SK-N-SH treated with all-trans-retinoic acid at 6 μM for 48 hours (cell line): Measurements from ENCODE around the gene FICD.

Experiments
- ATAC-seq: fragments of 200-7000 bp; cut with Tn5 transposase; 3 replicates; pipeline ENCODE4 v1.9.1; 2020; ENCODE audit warnings: mild to moderate bottlenecking, moderate library complexity
- ARNTL ChIP-seq: fragments of 450-650 bp; formaldehyde crosslinking; IDR thresholded peaks from 2 replicates; pipeline ENCODE4 v1.5.0; 2020; ENCODE audit warnings: low read depth, mild to moderate bottlenecking, moderate library complexity, borderline replicate concordance
- CSDC2 ChIP-seq: fragments of 250-450 bp; sonication (Bioruptor Pico); IDR thresholded peaks from 2 replicates; pipeline ENCODE4 v1.5.0; 2020; ENCODE audit warnings: mild to moderate bottlenecking, moderate library complexity
- ESRRG ChIP-seq: fragments of 250-450 bp; sonication (Bioruptor Pico); IDR thresholded peaks from 2 replicates; pipeline ENCODE4 v1.6.1; 2021; ENCODE audit warnings: mild to moderate bottlenecking
- GLIS3 ChIP-seq: fragments of 250-450 bp; sonication (Bioruptor Pico); IDR thresholded peaks from 2 replicates; pipeline ENCODE4 v1.5.0; 2020; ENCODE audit warnings: mild to moderate bottlenecking, moderate library complexity
- ISL1 ChIP-seq: fragments of 250-450 bp; sonication (Bioruptor Pico); IDR thresholded peaks from 2 replicates; pipeline ENCODE4 v2.1.2; 2022; ENCODE audit warnings: mild to moderate bottlenecking, moderate library complexity
- OSR1 ChIP-seq: fragments of 250-450 bp; sonication (Bioruptor Pico); IDR thresholded peaks from 2 replicates; pipeline ENCODE4 v1.8.0; 2022; ENCODE audit warnings: moderate library complexity, mild to moderate bottlenecking, inconsistent platforms
- POU6F1 ChIP-seq: fragments of 250-450 bp; sonication (Bioruptor Pico); IDR thresholded peaks from 2 replicates; pipeline ENCODE4 v1.8.0; 2021; ENCODE audit warnings: low read depth, mild to moderate bottlenecking, moderate library complexity, borderline replicate concordance
- PPARA ChIP-seq: fragments of 250-450 bp; sonication (Bioruptor Pico); IDR thresholded peaks from 2 replicates; pipeline ENCODE4 v1.5.0; 2020; ENCODE audit warnings: mild to moderate bottlenecking, borderline replicate concordance
- TCF4 ChIP-seq: fragments of 250-450 bp; sonication (Bioruptor Pico); IDR thresholded peaks from 2 replicates; pipeline ENCODE4 v1.8.0; 2021; ENCODE audit warnings: mild to moderate bottlenecking, moderate library complexity, borderline replicate concordance
- TOX ChIP-seq: fragments of 250-450 bp; sonication (Bioruptor Pico); IDR thresholded peaks from 2 replicates; pipeline ENCODE4 v1.8.0; 2021; ENCODE audit warnings: mild to moderate bottlenecking, moderate library complexity, borderline replicate concordance
- ZC3H10 ChIP-seq: fragments of 250-450 bp; sonication (Bioruptor Pico); IDR thresholded peaks from 2 replicates; pipeline ENCODE4 v1.5.1; 2021; ENCODE audit warnings: mild to moderate bottlenecking, moderate library complexity
- ZFP3 ChIP-seq: fragments of 250-450 bp; sonication (Bioruptor Pico); IDR thresholded peaks from 2 replicates; pipeline ENCODE4 v1.5.0; 2020; ENCODE audit warnings: mild to moderate bottlenecking, moderate library complexity
- ZNF565 ChIP-seq: fragments of 450-650 bp; formaldehyde crosslinking; conservative IDR thresholded peaks from 2 replicates; pipeline ENCODE4 v1.5.0; 2020; ENCODE audit warnings: low read depth, mild to moderate bottlenecking, moderate library complexity
- ZNF70 ChIP-seq: fragments of 450-650 bp; formaldehyde crosslinking; IDR thresholded peaks from 2 replicates; pipeline ENCODE4 v1.5.0; 2020; ENCODE audit warnings: mild to moderate bottlenecking, moderate library complexity
- ZNF8 ChIP-seq: fragments of 450-650 bp; formaldehyde crosslinking; IDR thresholded peaks from 2 replicates; pipeline ENCODE4 v1.5.0; 2020; ENCODE audit warnings: mild to moderate bottlenecking, moderate library complexity
- TF ChIP-seq, protein P1 (sequence below): fragments of 250-450 bp; sonication (Bioruptor Pico); IDR thresholded peaks from 2 replicates; pipeline ENCODE4 v1.5.0; 2020; ENCODE audit warnings: mild to moderate bottlenecking, moderate library complexity
- TF ChIP-seq, protein P2 (sequence below): fragments of 250-450 bp; sonication (Bioruptor Pico); IDR thresholded peaks from 2 replicates; pipeline ENCODE4 v1.5.1; 2021; ENCODE audit warnings: mild to moderate bottlenecking, moderate library complexity
- TF ChIP-seq, protein P3 (sequence below): fragments of 250-450 bp; sonication (Bioruptor Pico); IDR thresholded peaks from 2 replicates; pipeline ENCODE4 v1.5.1; 2020; ENCODE audit warnings: low read depth, mild to moderate bottlenecking, moderate library complexity

Gene FICD

GRCh38 chr12:108479364-108480070 lies 35.6 kb upstream of the FICD start:
- ATAC-seq: no peak
- TF ChIP-seq POU6F1 (CRISPR knock-in tag) (no peak), ZNF70 (CRISPR knock-in tag) (no peak)
- TF ChIP-seq, protein P1, sequence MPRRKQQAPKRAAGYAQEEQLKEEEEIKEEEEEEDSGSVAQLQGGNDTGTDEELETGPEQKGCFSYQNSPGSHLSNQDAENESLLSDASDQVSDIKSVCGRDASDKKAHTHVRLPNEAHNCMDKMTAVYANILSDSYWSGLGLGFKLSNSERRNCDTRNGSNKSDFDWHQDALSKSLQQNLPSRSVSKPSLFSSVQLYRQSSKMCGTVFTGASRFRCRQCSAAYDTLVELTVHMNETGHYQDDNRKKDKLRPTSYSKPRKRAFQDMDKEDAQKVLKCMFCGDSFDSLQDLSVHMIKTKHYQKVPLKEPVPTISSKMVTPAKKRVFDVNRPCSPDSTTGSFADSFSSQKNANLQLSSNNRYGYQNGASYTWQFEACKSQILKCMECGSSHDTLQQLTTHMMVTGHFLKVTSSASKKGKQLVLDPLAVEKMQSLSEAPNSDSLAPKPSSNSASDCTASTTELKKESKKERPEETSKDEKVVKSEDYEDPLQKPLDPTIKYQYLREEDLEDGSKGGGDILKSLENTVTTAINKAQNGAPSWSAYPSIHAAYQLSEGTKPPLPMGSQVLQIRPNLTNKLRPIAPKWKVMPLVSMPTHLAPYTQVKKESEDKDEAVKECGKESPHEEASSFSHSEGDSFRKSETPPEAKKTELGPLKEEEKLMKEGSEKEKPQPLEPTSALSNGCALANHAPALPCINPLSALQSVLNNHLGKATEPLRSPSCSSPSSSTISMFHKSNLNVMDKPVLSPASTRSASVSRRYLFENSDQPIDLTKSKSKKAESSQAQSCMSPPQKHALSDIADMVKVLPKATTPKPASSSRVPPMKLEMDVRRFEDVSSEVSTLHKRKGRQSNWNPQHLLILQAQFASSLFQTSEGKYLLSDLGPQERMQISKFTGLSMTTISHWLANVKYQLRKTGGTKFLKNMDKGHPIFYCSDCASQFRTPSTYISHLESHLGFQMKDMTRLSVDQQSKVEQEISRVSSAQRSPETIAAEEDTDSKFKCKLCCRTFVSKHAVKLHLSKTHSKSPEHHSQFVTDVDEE (CRISPR knock-in tag): no peak

GRCh38 chr12:108482717-108483212 lies 32.3 kb upstream of the FICD start:
- no peak for ATAC-seq
- TF ChIP-seq OSR1 (CRISPR knock-in tag): no peak
- TF ChIP-seq, protein P2, sequence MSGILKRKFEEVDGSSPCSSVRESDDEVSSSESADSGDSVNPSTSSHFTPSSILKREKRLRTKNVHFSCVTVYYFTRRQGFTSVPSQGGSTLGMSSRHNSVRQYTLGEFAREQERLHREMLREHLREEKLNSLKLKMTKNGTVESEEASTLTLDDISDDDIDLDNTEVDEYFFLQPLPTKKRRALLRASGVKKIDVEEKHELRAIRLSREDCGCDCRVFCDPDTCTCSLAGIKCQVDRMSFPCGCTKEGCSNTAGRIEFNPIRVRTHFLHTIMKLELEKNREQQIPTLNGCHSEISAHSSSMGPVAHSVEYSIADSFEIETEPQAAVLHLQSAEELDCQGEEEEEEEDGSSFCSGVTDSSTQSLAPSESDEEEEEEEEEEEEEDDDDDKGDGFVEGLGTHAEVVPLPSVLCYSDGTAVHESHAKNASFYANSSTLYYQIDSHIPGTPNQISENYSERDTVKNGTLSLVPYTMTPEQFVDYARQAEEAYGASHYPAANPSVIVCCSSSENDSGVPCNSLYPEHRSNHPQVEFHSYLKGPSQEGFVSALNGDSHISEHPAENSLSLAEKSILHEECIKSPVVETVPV (CRISPR knock-in tag): no peak

DNA sequence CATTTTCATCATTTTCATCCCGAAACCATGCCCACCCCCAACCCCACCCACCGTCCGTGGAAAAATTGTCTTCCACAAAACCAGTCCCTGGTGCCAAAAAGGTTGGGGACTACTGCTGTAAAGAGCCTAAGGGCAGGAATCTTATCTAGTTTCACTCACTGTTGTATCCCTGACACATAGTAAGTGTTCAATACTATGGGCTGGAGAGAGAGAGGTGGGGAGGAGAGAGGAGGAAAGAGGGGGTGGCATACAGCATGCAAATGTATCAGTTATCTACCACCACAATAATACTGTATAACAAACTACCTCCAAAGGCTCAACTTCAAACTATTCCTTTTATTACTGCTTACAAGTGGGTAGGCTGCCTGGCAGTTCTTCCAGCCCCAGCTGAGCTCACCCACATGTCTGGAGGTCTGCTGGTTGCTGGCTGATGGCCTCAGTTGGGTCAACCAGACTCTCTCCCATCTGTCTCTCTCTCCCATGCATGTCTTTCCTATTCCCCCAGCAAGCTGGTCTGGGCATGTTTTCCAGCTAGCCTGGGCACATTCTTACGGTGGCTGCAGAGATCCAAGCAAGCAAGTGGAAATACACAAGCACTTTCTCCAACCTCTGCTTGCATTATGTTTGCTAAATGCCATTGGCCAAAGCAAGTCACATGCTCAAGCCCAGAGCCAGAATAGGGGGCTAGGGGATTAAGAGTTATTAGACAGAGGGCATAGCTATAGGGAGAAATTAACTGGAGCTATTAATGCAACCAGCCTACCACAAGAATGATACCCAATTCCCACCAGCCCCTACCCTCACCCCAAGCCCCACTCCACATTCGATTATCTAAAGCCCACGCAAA lies 31.6 kb upstream of the FICD start:
- ATAC-seq: no peak
- no peak for TF ChIP-seq ZNF70 (CRISPR knock-in tag)

GRCh38 chr12:108484431-108484830 lies 30.6 kb upstream of the FICD start:
- ATAC-seq: no peak
- no peak for TF ChIP-seq ZFP3
- TF ChIP-seq TCF4 (CRISPR knock-in tag): no peak
- no peak for TF ChIP-seq CSDC2
- TF ChIP-seq ARNTL (CRISPR knock-in tag): no peak
- no peak for TF ChIP-seq OSR1 (CRISPR knock-in tag)
- TF ChIP-seq ZNF70 (CRISPR knock-in tag): no peak
- no peak for TF ChIP-seq TOX (CRISPR knock-in tag)
- TF ChIP-seq PPARA (CRISPR knock-in tag): no peak
- no peak for TF ChIP-seq ZC3H10
- TF ChIP-seq, protein P3, sequence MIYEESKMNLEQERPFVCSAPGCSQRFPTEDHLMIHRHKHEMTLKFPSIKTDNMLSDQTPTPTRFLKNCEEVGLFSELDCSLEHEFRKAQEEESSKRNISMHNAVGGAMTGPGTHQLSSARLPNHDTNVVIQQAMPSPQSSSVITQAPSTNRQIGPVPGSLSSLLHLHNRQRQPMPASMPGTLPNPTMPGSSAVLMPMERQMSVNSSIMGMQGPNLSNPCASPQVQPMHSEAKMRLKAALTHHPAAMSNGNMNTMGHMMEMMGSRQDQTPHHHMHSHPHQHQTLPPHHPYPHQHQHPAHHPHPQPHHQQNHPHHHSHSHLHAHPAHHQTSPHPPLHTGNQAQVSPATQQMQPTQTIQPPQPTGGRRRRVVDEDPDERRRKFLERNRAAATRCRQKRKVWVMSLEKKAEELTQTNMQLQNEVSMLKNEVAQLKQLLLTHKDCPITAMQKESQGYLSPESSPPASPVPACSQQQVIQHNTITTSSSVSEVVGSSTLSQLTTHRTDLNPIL: no peak
- no peak for TF ChIP-seq GLIS3
- TF ChIP-seq ZNF8 (CRISPR knock-in tag): no peak
- TF ChIP-seq POU6F1 (CRISPR knock-in tag): no peak
- TF ChIP-seq ISL1 (CRISPR knock-in tag): no peak
- TF ChIP-seq, protein P1 (CRISPR knock-in tag): no peak
- TF ChIP-seq ZNF565 (CRISPR knock-in tag): no peak
- no peak for TF ChIP-seq ESRRG (CRISPR knock-in tag)
